Stimulated activated CD8-positive, alpha-beta memory T cell treated with anti-CD3 and anti-CD28 coated beads, Interleukin-12 subunit alpha, Interleukin-12 subunit beta, amount 100 ng/mL, for 1 hour (primary cell): ENCODE measurements around the gene PTX4.

Experiments
- DNase-seq: peaks from one replicate; pipeline ENCODE4 v3.0.0-alpha.2; 2020; ENCODE audit warnings: low read depth

The PTX4 gene

GRCh38 chr16:1459967-1460366 lies 28.8 kb downstream of the PTX4 start:
- no peak for DNase-seq

- DNase-seq, result no peak
Observed at GRCh38 chr16:1458977-1459341, 29.8 kb downstream of the PTX4 start.

GRCh38 chr16:1458336-1458976 lies 30.3 kb downstream of the PTX4 start:
- no peak for DNase-seq

- no peak for DNase-seq
Observed at GRCh38 chr16:1457489-1458245, 31.1 kb downstream of the PTX4 start.

GRCh38 chr16:1456951-1457350 lies 31.8 kb downstream of the PTX4 start:
- no peak for DNase-seq

- DNase-seq, result no peak
Observed at GRCh38 chr16:1455190-1456171, 33.3 kb downstream of the PTX4 start.

- no peak for DNase-seq
Observed at GRCh38 chr16:1454561-1454960, 34.2 kb downstream of the PTX4 start.

GRCh38 chr16:1453316-1453715 lies 35.4 kb downstream of the PTX4 start:
- no peak for DNase-seq

GRCh38 chr16:1452530-1452929 lies 36.2 kb downstream of the PTX4 start:
- DNase-seq, result no peak

GRCh38 chr16:1451702-1452392 lies 36.9 kb downstream of the PTX4 start:
- DNase-seq, result no peak

GRCh38 chr16:1450841-1451240 lies 37.9 kb downstream of the PTX4 start:
- no peak for DNase-seq

- no peak for DNase-seq
Observed at GRCh38 chr16:1450218-1450617, 38.5 kb downstream of the PTX4 start.

- no peak for DNase-seq
Observed at GRCh38 chr16:1449201-1449788, 39.4 kb downstream of the PTX4 start.

- no peak for DNase-seq
Observed at GRCh38 chr16:1448536-1449116, 40.1 kb downstream of the PTX4 start.

- no peak for DNase-seq
Observed at GRCh38 chr16:1447965-1448364, 40.8 kb downstream of the PTX4 start.

- no peak for DNase-seq
Observed at GRCh38 chr16:1446296-1447080, 42.3 kb downstream of the PTX4 start.

GRCh38 chr16:1445518-1446203 lies 43.1 kb downstream of the PTX4 start:
- no peak for DNase-seq

GRCh38 chr16:1444730-1445517 lies 43.8 kb downstream of the PTX4 start:
- no peak for DNase-seq
